Trophoblast cell (in vitro differentiated cells and primary cell): ENCODE results near the gene CAMSAP1.
A peak's percentile ranks its signal among the peaks of the same experiment; 100 is the strongest.

ENCODE experiments used
- DNase-seq, 2 donors: peaks; one replicate each; pipeline ENCODE4 v3.0.0-alpha.2; 2016
- H2AFZ ChIP-seq: 2 replicates; pipeline ENCODE4 v1.6.1; 2013; ENCODE audit warnings: low read length, moderate library complexity, mild to moderate bottlenecking; ENCODE audit not compliant: insufficient read depth, poor library complexity
- H2AK5ac ChIP-seq: 2 replicates; pipeline ENCODE4 v1.6.1; 2013; ENCODE audit warnings: mild to moderate bottlenecking, low read length
- H2BK120ac ChIP-seq: 2 replicates; pipeline ENCODE4 v1.6.1; 2013; ENCODE audit warnings: low read length, mild to moderate bottlenecking, moderate library complexity; ENCODE audit not compliant: insufficient read depth, poor library complexity
- H2BK12ac ChIP-seq: 2 replicates; pipeline ENCODE4 v1.6.1; 2013; ENCODE audit warnings: mild to moderate bottlenecking, low read length, moderate library complexity
- H2BK5ac ChIP-seq: 2 replicates; pipeline ENCODE4 v1.6.1; 2013; ENCODE audit warnings: low read length, low read depth, moderate library complexity, mild to moderate bottlenecking; ENCODE audit not compliant: poor library complexity
- H3K14ac ChIP-seq: 2 replicates; pipeline ENCODE4 v1.6.1; 2013; ENCODE audit warnings: mild to moderate bottlenecking, low read length
- H3K18ac ChIP-seq: 2 replicates; pipeline ENCODE4 v1.6.1; 2013; ENCODE audit warnings: mild to moderate bottlenecking, low read length
- H3K23ac ChIP-seq: 2 replicates; pipeline ENCODE4 v1.6.1; 2013; ENCODE audit warnings: low read length
- H3K27ac ChIP-seq: 2 replicates; pipeline ENCODE4 v1.5.1; 2013; ENCODE audit warnings: low read depth, mild to moderate bottlenecking, inconsistent platforms, low read length, moderate library complexity
- H3K27me3 ChIP-seq: 2 replicates; pipeline ENCODE4 v1.6.1; 2013; ENCODE audit warnings: inconsistent platforms, mild to moderate bottlenecking, low read length, moderate library complexity; ENCODE audit not compliant: insufficient read depth
- H3K36me3 ChIP-seq, 2 experiments: 1 replicate in 1 of 2; 2 replicates in 1 of 2; pipeline ENCODE4 v1.6.1; 2013; ENCODE audit warnings: low read length in 2 of 2, mild to moderate bottlenecking in 2 of 2, moderate library complexity in 1 of 2; ENCODE audit not compliant: insufficient read depth in 2 of 2, control insufficient read depth in 1 of 2
- H3K4ac ChIP-seq: 2 replicates; pipeline ENCODE4 v1.6.1; 2013; ENCODE audit warnings: low read depth, mild to moderate bottlenecking, low read length, moderate library complexity
- H3K4me1 ChIP-seq, 2 experiments: 1 replicate in 1 of 2; 2 replicates in 1 of 2; pipeline ENCODE4 v1.6.1; 2013; ENCODE audit warnings: low read length in 2 of 2, mild to moderate bottlenecking in 2 of 2, moderate library complexity in 1 of 2; ENCODE audit not compliant: insufficient read depth in 2 of 2, control insufficient read depth in 1 of 2
- H3K4me2 ChIP-seq: 2 replicates; pipeline ENCODE4 v1.6.1; 2013; ENCODE audit warnings: inconsistent platforms, mild to moderate bottlenecking, low read length, moderate library complexity
- H3K4me3 ChIP-seq: 2 replicates; pipeline ENCODE4 v1.5.1; 2013; ENCODE audit warnings: mild to moderate bottlenecking, low read depth, low read length, inconsistent platforms
- H3K79me1 ChIP-seq: one replicate; pipeline ENCODE4 v1.6.1; 2013; ENCODE audit warnings: low read length
- H3K79me2 ChIP-seq: 2 replicates; pipeline ENCODE4 v1.6.1; 2013; ENCODE audit warnings: low read length, mild to moderate bottlenecking; ENCODE audit not compliant: control insufficient read depth, insufficient read depth, poor library complexity
- H3K9ac ChIP-seq: 2 replicates; pipeline ENCODE4 v1.6.1; 2013; ENCODE audit warnings: mild to moderate bottlenecking, low read length
- H3K9me3 ChIP-seq: 2 replicates; pipeline ENCODE4 v1.6.1; 2013; ENCODE audit warnings: low read depth, mild to moderate bottlenecking, control low read depth, inconsistent platforms, low read length; ENCODE audit not compliant: insufficient read depth
- H4K12ac ChIP-seq: 2 replicates; pipeline ENCODE4 v1.6.1; 2013; ENCODE audit warnings: low read depth, mild to moderate bottlenecking, low read length, moderate library complexity
- H4K8ac ChIP-seq: 2 replicates; pipeline ENCODE4 v1.6.1; 2013; ENCODE audit warnings: low read depth, mild to moderate bottlenecking, low read length, moderate library complexity
- H4K91ac ChIP-seq: one replicate; pipeline ENCODE4 v1.6.1; 2013; ENCODE audit warnings: low read depth, mild to moderate bottlenecking, low read length, moderate library complexity
- WGBS: extraction: QIAGEN DNeasy Blood & Tissue Kit; methylation state at CpG from one replicate; pipeline ENCODE4 v1.1.7; 2013; ENCODE audit warnings: missing lambda C conversion rate; ENCODE audit not compliant: insufficient read length, insufficient coverage; ENCODE audit errors: extremely low coverage; 5-methylcytosine and 5-hydroxymethylcytosine counted together

The CAMSAP1 gene

GRCh38 chr9:135907006-135907430 is 328 bp downstream of the CAMSAP1 start:
- Histone ChIP-seq H3K23ac (no peak overlapping the region), H3K27ac (peak overlapping the region; percentile 72), H3K79me1 (peaks cover 11% of the 10 kb centered on the region), H3K4ac (peak overlapping the region; percentile 6), H3K9me3 (peaks cover 3% of the 10 kb centered on the region), H3K79me2 (peaks cover 25% of the 10 kb centered on the region), H3K9ac (peak overlapping the region; percentile 89), H2AK5ac (no peak overlapping the region), H3K4me3 (peak overlapping the region; percentile 93), H3K4me1 (peaks cover 9 to 15% of the 10 kb centered on the region in 2 experiments), H3K27me3 (no peaks in the 10 kb centered on the region), H2BK12ac (no peak overlapping the region), H3K36me3 (peaks cover 13 to 14% of the 10 kb centered on the region in 2 experiments), H2BK120ac (no peak overlapping the region), H3K4me2 (peak overlapping the region; percentile 74), H4K12ac (peak overlapping the region; percentile 74), H3K18ac (peak overlapping the region; percentile 84), H2BK5ac (peak overlapping the region; percentile 51), H4K91ac (peak overlapping the region; percentile 76), H3K14ac (peak overlapping the region; percentile 81), H2AFZ (peak overlapping the region; percentile 69), H4K8ac (peak overlapping the region; percentile 63)
- DNase-seq: peak in 1 of 2 donors; percentile 53
- WGBS: no CpG with 5 or more reads among the region's 69 CpGs

DNA sequence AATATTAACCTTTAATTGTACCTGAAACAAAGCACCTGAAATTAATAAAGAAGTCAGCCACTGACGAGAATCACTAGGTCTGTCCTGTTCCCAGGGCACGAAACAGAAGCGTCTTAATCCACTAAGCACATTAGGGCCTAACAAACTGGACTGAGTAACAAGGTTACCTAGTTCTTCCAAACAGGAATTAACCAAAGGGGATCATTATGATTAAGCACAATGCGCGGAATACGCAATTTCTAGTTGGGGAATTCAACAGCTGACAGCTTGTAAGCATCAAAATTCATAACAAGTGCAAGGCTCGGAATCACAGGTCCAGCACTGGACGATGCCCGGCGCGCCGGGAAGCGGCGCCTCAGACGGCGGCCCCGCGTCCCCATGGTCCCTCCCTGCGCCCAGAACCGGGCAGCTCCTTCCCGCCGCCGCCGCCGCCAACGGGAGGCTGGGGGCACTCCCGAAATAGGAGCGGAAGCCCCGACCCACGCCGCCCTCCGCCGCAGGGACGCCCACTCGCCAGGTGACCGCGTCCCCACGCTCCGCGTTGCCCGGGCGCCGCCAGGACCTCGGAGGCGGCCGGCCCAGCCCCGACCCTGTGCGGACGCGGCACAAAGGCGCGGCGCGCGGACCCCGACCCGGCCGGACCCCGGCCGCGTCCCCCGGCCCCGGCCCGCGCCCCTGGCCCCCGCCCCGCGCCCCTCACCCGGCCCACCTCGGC is 898 bp downstream of the CAMSAP1 start:
- Histone ChIP-seq H3K27ac (peak overlapping the region; percentile 72), H3K27me3 (no peaks in the 10 kb centered on the region), H3K9ac (peak overlapping the region; percentile 74), H3K18ac (peak overlapping the region; percentile 91), H3K79me2 (peaks cover 29% of the 10 kb centered on the region), H2AK5ac (peak overlapping the region; percentile 94), H3K4me1 (peaks cover 9 to 15% of the 10 kb centered on the region in 2 experiments), H3K4me3 (peak overlapping the region; percentile 93), H3K23ac (no peak overlapping the region), H3K14ac (peak overlapping the region; percentile 91), H4K12ac (peak overlapping the region; percentile 84), H3K36me3 (peaks cover 9 to 11% of the 10 kb centered on the region in 2 experiments), H4K91ac (peak overlapping the region; percentile 74), H3K4me2 (peak overlapping the region; percentile 74), H2BK12ac (no peak overlapping the region), H2AFZ (no peak overlapping the region), H4K8ac (peak overlapping the region; percentile 59), H3K9me3 (peaks cover 2% of the 10 kb centered on the region), H2BK120ac (peak overlapping the region; percentile 54), H3K4ac (peak overlapping the region; percentile 89), H3K79me1 (peaks cover 11% of the 10 kb centered on the region), H2BK5ac (no peak overlapping the region)
- no CpG with 5 or more reads among the region's 70 CpGs for WGBS
- DNase-seq: peak; percentile 32 to 61

- Histone ChIP-seq H4K12ac (no peak overlapping the region), H2BK5ac (no peak overlapping the region), H2BK120ac (no peak overlapping the region), H4K8ac (no peak overlapping the region), H3K4me1 (peaks cover 9 to 15% of the 10 kb centered on the region in 2 experiments), H3K4ac (peak overlapping the region; percentile 87), H3K9ac (no peak overlapping the region), H2AFZ (no peak overlapping the region), H4K91ac (no peak overlapping the region), H3K36me3 (peaks cover under 1 to 3% of the 10 kb centered on the region in 2 experiments), H3K4me2 (peak overlapping the region; percentile 74), H3K23ac (no peak overlapping the region), H3K79me1 (peaks cover 11% of the 10 kb centered on the region), H3K18ac (no peak overlapping the region), H2BK12ac (no peak overlapping the region), H3K4me3 (no peak overlapping the region), H3K27ac (no peak overlapping the region), H3K79me2 (peaks cover 29% of the 10 kb centered on the region), H3K14ac (no peak overlapping the region), H2AK5ac (no peak overlapping the region), H3K9me3 (no peaks in the 10 kb centered on the region), H3K27me3 (no peaks in the 10 kb centered on the region)
- DNase-seq: peak; percentile 59 to 76
- WGBS: no CpG with 5 or more reads among the region's 23 CpGs
Measured at GRCh38 chr9:135905380-135906258, 1.7 kb downstream of the CAMSAP1 start.

DNA sequence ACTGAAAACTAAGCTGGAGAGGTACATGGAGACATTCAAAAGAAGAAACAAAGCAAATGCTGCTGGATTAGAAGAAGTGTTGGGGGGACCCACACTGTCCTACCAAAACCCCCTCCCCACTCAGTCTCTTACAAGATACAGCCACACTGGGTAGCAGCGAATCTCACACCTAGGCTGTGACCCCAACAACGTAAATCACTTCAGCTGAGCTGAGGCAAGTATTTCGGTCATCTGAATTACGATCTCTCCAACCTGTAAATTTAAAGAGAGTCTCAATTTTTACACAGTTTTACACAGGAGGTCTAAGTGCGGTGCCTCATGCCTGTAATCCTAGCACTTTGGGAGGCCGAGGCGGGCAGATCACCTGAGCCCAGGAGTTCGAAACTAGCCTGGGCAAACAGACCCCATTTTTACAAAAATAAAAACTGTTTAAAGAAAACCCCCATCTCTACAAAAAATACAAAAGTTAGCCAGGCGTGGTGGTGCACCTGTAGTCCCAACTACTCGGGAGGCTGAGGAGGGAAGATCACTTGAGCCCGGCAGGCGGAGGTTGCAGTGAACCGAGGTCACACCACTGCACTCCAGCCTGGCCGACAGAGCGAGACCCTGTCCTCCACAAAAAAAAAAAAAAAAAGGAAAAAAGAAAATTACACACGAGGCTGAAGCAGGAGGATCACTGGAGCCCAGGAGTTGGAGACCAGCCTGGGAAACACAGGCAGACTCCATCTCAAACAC is 3.4 kb downstream of the CAMSAP1 start:
- no peak overlapping the region for H3K14ac ChIP-seq
- peak overlapping the region; percentile 66 for H3K4ac ChIP-seq
- H4K91ac ChIP-seq: no peak overlapping the region
- no peak for DNase-seq
- H3K9me3 ChIP-seq: peaks cover 3% of the 10 kb centered on the region
- peaks cover 11% of the 10 kb centered on the region for H3K79me1 ChIP-seq
- H3K18ac ChIP-seq: no peak overlapping the region
- H2AFZ ChIP-seq: no peak overlapping the region
- peaks cover 9 to 15% of the 10 kb centered on the region in 2 experiments for H3K4me1 ChIP-seq
- H3K4me2 ChIP-seq: no peak overlapping the region
- H4K8ac ChIP-seq: no peak overlapping the region
- no peak overlapping the region for H4K12ac ChIP-seq
- no peak overlapping the region for H3K4me3 ChIP-seq
- no peak overlapping the region for H2BK5ac ChIP-seq
- no peak overlapping the region for H3K27ac ChIP-seq
- H3K9ac ChIP-seq: no peak overlapping the region
- no peak overlapping the region for H3K23ac ChIP-seq
- H2BK12ac ChIP-seq: no peak overlapping the region
- H3K36me3 ChIP-seq: peaks cover 0 to 2% of the 10 kb centered on the region in 2 experiments
- H2BK120ac ChIP-seq: no peak overlapping the region
- peaks cover 29% of the 10 kb centered on the region for H3K79me2 ChIP-seq
- H3K27me3 ChIP-seq: no peaks in the 10 kb centered on the region
- whole genome bisulfite sequencing: no CpG with 5 or more reads among the region's 16 CpGs
- no peak overlapping the region for H2AK5ac ChIP-seq
